ENCODE results near the gene CCDC192. TPM values are rescaled to one million over a fixed set of nuclear protein-coding genes. Genes with fewer than 3 reads are reported as not detected.

The CCDC192 gene
- total and polyA plus RNA-seq, 2 donors (not counting 3 experiments of a cell fraction or from before 2014, with no cell fraction given): not detected

GRCh38 chr5:127744241-127744640 lies 41.0 kb downstream of the CCDC192 start:
- no peaks in the 10 kb centered on the region for H4K20me1 ChIP-seq (replicated peaks; ENCODE audit: control insufficient read depth, extremely low read depth, insufficient read depth, low read length)
- H3K9me3 ChIP-seq (replicated peaks; ENCODE audit: control insufficient read depth, insufficient read depth, low read length): no peaks in the 10 kb centered on the region
- DNase-seq (ENCODE audit: low read depth, low spot score) (no peak), FAIRE-seq (no peak)
- no peaks in the 10 kb centered on the region for H3K4me1 ChIP-seq (ENCODE audit: control insufficient read depth, extremely low read depth, insufficient read depth, low read length)
- H3K9ac ChIP-seq (replicated peaks; ENCODE audit: extremely low read depth, insufficient read depth, low read length): no peak overlapping the region
- H3K79me2 ChIP-seq (ENCODE audit: control insufficient read depth, insufficient read depth, low read length): no peaks in the 10 kb centered on the region
- no peak overlapping the region for H3K4me2 ChIP-seq (ENCODE audit: insufficient read depth, low read length)
- no peak overlapping the region for H3K4me3 ChIP-seq (replicated peaks in 1 of 3; ENCODE audit: insufficient read depth in 1 of 3, low read depth in 1 of 3, low read length in 3 of 3)
- ChIA-PET CTCF (interaction anchor here (1.0 kb wide), 1 partner anchor 456 kb away, joined by 3 read pairs; no protein-coding TSS in a partner anchor), POLR2A (interaction anchor here (0.7 kb wide), 1 partner anchor 759 kb away, joined by 5 read pairs; no protein-coding TSS in a partner anchor)
- H2AFZ ChIP-seq (ENCODE audit: low read depth, low read length): no peak overlapping the region
- H3K9me1 ChIP-seq (replicated peaks; ENCODE audit: control insufficient read depth, extremely low read depth, insufficient read depth, low read length): no peaks in the 10 kb centered on the region
- peaks cover 8 to 12% of the 10 kb centered on the region in 2 experiments for H3K27me3 ChIP-seq (ENCODE audit: control insufficient read depth in 2 of 2, insufficient read depth in 2 of 2, low read length in 2 of 2)
- intact Hi-C loops (cut with micrococcal nuclease) (loop anchor here (10.0 kb wide), 1 partner anchor 931 kb away; no protein-coding TSS in a partner anchor), dilution Hi-C loops (cut with MboI; ENCODE audit: extremely low pct_ligation_motif_present, low sequenced_read_pairs) (no loop called here)
- no peak overlapping the region for H3K27ac ChIP-seq (ENCODE audit: insufficient read depth, low read depth, low read length)
- TF ChIP-seq POLR2A (IDR thresholded peaks at IDR 0.05; ENCODE audit: low read depth, low read length) (no peak), FOS (IDR thresholded peaks at IDR 0.05; ENCODE audit: borderline replicate concordance, insufficient read depth, low read length) (no peak), JUN (IDR thresholded peaks at IDR 0.05; ENCODE audit: borderline replicate concordance, insufficient read depth, insufficient read length, low read depth) (no peak), EZH2 (IDR thresholded peaks at IDR 0.05; ENCODE audit: borderline replicate concordance, low read depth, low read length, severe bottlenecking) (no peak), CTCF (IDR thresholded peaks at IDR 0.05; ENCODE audit: extremely low read depth in 1 of 2, insufficient read depth in 1 of 2, low read depth in 1 of 2, low read length in 2 of 2) (no peak), MAX (IDR thresholded peaks at IDR 0.05; ENCODE audit: insufficient read depth, insufficient read length) (no peak), GATA2 (IDR thresholded peaks at IDR 0.05; ENCODE audit: insufficient read depth, insufficient read length, low read depth, low read length) (no peak), POLR2AphosphoS5 (IDR thresholded peaks at IDR 0.05; ENCODE audit: insufficient read depth, low read depth, low read length) (no peak)
- H3K36me3 ChIP-seq (ENCODE audit: control insufficient read depth in 2 of 2, extremely low read depth in 1 of 2, insufficient read depth in 2 of 2, low read length in 2 of 2): no peaks in the 10 kb centered on the region
- no TSS peak for BruUV-seq (replicated peaks)

Measured in endothelial cell of umbilical vein (primary cell).